GM19397 (cell line): ENCODE measurements around the gene TRPC4AP.
"Not testable (repeated sequence)": the region's sequence is repeated elsewhere in the genome, so short reads cannot be mapped to it uniquely, and the experiment has no call there.

Experiments
- ATAC-seq: cut with Tn5 transposase; IDR thresholded peaks from one replicate; pipeline ENCODE4 v1.9.1; 2021; ENCODE audit warnings: mild to moderate bottlenecking, moderate library complexity; ENCODE audit not compliant: unreplicated experiment

Gene TRPC4AP, protein sequence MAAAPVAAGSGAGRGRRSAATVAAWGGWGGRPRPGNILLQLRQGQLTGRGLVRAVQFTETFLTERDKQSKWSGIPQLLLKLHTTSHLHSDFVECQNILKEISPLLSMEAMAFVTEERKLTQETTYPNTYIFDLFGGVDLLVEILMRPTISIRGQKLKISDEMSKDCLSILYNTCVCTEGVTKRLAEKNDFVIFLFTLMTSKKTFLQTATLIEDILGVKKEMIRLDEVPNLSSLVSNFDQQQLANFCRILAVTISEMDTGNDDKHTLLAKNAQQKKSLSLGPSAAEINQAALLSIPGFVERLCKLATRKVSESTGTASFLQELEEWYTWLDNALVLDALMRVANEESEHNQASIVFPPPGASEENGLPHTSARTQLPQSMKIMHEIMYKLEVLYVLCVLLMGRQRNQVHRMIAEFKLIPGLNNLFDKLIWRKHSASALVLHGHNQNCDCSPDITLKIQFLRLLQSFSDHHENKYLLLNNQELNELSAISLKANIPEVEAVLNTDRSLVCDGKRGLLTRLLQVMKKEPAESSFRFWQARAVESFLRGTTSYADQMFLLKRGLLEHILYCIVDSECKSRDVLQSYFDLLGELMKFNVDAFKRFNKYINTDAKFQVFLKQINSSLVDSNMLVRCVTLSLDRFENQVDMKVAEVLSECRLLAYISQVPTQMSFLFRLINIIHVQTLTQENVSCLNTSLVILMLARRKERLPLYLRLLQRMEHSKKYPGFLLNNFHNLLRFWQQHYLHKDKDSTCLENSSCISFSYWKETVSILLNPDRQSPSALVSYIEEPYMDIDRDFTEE

DNA sequence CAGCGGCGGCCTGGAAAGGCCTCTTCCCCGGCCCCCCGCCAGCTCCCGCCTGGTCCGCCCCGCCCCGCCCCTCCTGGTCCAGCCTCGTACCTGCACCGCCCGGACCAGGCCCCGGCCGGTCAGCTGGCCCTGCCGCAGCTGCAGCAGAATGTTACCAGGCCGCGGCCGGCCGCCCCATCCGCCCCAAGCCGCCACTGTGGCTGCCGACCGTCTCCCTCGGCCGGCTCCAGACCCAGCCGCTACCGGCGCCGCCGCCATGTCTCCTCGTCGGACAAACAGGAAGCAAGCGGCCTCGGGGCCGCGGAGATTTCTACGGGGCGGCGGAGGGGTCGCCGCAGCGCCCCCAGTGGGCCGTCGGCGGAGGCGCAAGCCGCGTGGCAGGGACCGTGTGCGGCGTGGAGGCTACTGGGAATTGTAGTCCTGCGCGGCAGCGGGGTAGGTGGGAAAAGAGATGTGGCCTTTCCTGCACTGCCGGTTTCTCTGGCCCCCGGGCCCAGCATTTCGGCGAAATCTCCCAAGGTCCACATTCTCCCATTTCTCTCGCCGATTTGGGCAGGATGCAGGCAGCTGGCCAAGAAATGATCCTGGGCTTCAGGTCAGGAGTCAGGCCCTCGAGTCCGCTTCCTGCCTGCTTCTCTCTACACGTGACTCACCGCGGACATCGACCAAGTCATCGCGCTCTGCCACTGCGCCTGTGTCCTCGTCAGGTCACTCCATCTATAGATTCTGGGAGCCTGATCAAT lies at the start of gene TRPC4AP:
Gene TRPC4AP (minus strand): TSS at position 284 of the 743 bp plus-strand sequence. CDS start 26 bp downstream, at position 258.
- ATAC-seq, result peak; percentile 92

GRCh38 chr20:35135867-35136586 lies 43.4 kb upstream of the TRPC4AP start:
- ATAC-seq, result no peak

DNA sequence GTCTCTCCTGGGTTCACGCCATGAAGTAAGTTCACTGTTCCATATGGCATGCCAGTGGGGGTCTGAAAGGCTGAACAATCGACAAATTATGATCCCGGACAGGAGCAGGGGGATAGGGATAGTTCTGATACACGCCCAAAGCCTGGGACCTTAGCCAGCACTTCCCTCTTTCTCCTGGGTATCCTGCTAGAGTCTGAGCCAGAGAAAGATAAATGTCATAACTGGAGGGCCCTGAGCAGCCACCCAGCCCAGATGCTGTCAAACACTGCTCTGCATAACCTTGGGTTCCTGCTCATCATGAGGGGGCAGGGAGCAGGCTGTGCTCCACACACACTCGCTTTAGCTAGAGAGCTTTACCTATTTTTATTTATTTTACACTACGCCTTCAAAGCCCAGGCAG lies 42.3 kb upstream of the TRPC4AP start:
- no peak for ATAC-seq

DNA sequence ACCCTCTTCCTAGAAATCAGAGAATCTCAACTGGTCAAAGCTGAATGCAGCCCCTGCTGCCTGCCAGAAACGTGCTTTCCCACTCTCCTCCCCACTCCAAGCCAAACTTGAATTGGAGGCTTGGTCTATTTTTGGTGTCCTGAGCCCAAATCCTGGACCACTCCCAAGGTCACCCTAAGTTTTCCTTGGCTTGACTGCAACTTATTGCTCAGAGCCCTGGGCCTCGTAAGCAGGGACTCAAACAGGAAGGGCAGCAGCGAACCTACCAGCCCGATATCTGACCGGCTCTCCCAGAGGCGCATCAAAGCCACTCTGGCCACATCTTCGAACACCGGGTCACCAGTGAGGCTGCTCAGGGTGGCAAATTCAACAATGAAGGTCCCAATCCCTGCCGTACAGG lies 41.9 kb upstream of the TRPC4AP start:
- ATAC-seq, result no peak

- ATAC-seq, result no peak
These were observed 41.1 kb upstream of the TRPC4AP start for GRCh38 chr20:35133735-35134134.

DNA sequence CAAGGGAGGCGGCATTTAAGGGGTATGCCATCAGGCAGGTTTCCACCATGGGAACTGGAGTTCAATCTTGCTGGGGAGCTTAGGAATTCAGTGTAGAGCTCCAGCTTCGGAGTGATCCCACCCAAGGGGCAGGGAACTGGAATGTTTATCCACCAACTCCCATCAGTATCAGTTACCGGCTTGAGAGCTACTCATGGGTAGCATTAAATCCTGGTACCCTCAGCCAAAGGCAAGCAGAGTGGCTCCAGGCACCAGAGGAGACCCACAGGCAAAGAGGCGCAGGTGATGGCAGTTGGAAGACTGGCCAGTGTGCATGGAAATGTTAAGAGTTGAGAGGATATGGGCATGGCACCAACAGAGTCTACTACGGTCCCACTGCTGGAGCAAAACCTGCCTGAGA lies 40.4 kb upstream of the TRPC4AP start:
- ATAC-seq, result no peak

- no peak for ATAC-seq
These were observed 39.3 kb upstream of the TRPC4AP start for GRCh38 chr20:35131934-35132333.

DNA sequence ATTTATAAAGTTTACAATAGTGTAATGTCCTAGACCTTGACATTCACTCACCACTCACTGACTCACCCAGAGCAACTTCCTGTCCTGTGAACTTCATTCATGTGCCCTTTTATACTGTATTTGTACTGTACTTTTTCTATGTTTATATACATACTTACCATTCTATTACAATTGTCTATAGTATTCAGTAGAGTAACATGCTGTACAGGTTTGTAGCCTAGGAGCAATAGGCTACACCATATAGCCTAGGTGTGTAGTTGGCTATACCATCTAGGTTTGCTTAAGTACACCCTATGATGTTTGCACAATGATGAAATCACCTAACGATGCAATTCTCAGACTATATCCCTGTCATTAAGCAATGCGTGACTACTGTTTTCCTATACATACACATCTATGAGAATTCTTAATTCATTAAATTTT lies 37.1 kb upstream of the TRPC4AP start:
- ATAC-seq, result no peak

- ATAC-seq, result no peak
These were observed 33.1 kb upstream of the TRPC4AP start for GRCh38 chr20:35125753-35126152.

- no peak for ATAC-seq
These were observed 30.3 kb upstream of the TRPC4AP start for GRCh38 chr20:35122756-35123405.

- ATAC-seq, result no peak
These were observed 28.6 kb upstream of the TRPC4AP start for GRCh38 chr20:35121186-35121585.

GRCh38 chr20:35120012-35120701 lies 27.6 kb upstream of the TRPC4AP start:
- ATAC-seq, result no peak

GRCh38 chr20:35117629-35118028 lies 25.0 kb upstream of the TRPC4AP start:
- no peak for ATAC-seq

- no peak for ATAC-seq
These were observed 24.6 kb upstream of the TRPC4AP start for GRCh38 chr20:35117196-35117595.

- ATAC-seq, result no peak
These were observed 23.7 kb upstream of the TRPC4AP start for GRCh38 chr20:35116258-35116657.

GRCh38 chr20:35115606-35116005 lies 23.0 kb upstream of the TRPC4AP start:
- ATAC-seq, result no peak

DNA sequence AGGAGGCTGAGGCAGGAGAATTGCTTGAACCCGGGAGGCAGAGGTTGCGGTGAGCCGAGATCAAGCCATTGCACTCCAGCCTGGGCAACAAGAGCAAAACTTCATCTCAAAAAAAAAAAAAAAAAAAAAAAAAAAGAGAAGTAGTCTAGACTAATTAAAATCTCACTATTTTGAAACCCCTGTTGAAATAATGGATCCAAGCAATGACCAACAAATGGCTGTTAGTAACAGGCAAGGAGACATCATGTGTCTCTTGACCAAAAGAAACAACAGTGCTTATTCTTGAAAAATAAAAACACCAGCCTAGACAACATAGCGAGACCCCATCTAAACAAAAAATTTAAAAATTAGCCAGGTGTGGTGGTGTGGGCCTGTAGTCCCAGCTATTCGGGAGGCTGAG lies 19.7 kb upstream of the TRPC4AP start:
- not testable (repeated sequence) for ATAC-seq

- ATAC-seq, result no peak
These were observed 18.7 kb upstream of the TRPC4AP start for GRCh38 chr20:35111141-35111888.

DNA sequence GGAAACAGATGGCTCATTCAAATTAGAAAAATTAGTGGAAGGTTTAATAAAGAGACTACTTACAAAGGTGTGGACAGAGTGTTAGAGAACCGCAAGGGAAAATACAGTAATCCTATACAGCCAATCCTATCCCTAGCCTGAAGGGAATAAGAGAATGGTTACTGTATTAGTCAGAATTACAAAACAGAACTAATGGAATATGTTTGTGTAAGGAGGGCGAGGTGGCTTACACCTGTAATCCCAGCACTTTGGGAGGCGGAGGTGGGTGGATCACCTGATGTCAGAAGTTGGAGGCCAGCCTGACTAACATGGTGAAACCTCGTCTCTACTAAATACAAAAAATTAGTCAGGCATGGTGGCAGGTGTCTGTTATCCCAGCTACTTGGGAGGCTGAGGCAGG lies 16.3 kb upstream of the TRPC4AP start:
- no peak for ATAC-seq
